HL-60 (cell line): ENCODE data around the gene TPX2.

Source experiments
- DNase-seq, 2 experiments: peaks; one replicate each; pipeline ENCODE4 v3.0.0-alpha.2; 2010 to 2020; ENCODE audit warnings: low read depth in 1 of 2, low spot score in 1 of 2
- H3K27ac ChIP-seq: fragments of 250-450 bp; sonication (Bioruptor Pico); replicated peaks from 2 replicates; pipeline ENCODE4 v1.5.1; 2020; ENCODE audit warnings: mild to moderate bottlenecking, moderate library complexity
- H3K27me3 ChIP-seq: fragments of 250-450 bp; sonication (Bioruptor Pico); 2 replicates; pipeline ENCODE4 v1.5.1; 2021; ENCODE audit warnings: mild to moderate bottlenecking, moderate library complexity; ENCODE audit not compliant: insufficient read depth, poor library complexity, severe bottlenecking
- H3K4me3 ChIP-seq: replicated peaks from 2 replicates; pipeline ENCODE4 v1.5.1; 2011; ENCODE audit warnings: mild to moderate bottlenecking, control low read depth, low read length; ENCODE audit not compliant: insufficient read depth
- GABPA ChIP-seq: IDR thresholded peaks from 2 replicates; pipeline ENCODE4 v1.6.1; 2012; ENCODE audit warnings: low read depth
- POLR2AphosphoS5 ChIP-seq: IDR thresholded peaks from 2 replicates; pipeline ENCODE4 v1.6.1; 2012; ENCODE audit warnings: low read depth
- SPI1 ChIP-seq: IDR thresholded peaks from 2 replicates; pipeline ENCODE4 v1.6.1; 2012; ENCODE audit warnings: low read depth, mild to moderate bottlenecking, borderline replicate concordance
- TF ChIP-seq, protein P1 (sequence below): IDR thresholded peaks from 2 replicates; pipeline ENCODE4 v1.6.1; 2012; ENCODE audit warnings: low read depth; ENCODE audit not compliant: insufficient replicate concordance
- TF ChIP-seq, protein P2 (sequence below): IDR thresholded peaks from one replicate; pipeline ENCODE4 v1.5.1; 2011; ENCODE audit warnings: low read length, control low read depth, inconsistent platforms; ENCODE audit not compliant: insufficient read depth

Gene TPX2

DNA sequence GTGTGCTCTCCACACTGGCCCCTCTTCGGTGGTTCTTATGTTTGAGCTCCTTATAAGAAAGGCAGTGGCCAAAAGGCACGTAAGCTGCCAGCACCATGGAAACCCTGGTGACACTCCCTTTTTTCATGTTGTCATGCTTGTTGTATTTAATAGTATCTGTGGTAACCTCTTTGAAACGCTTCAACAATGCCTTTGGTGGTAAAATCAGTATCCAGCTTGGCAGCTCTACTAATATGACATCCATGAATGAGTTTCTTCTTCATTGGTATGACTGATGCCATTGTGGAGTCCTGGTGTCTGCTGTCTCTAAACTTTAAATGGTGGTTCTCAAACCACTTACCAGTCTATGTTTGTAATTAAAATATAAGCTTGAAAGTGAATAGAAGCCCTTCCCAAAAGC lies 69.4 kb downstream of the TPX2 start:
- H3K4me3 ChIP-seq = no peak overlapping the region
- TF ChIP-seq, protein P1, sequence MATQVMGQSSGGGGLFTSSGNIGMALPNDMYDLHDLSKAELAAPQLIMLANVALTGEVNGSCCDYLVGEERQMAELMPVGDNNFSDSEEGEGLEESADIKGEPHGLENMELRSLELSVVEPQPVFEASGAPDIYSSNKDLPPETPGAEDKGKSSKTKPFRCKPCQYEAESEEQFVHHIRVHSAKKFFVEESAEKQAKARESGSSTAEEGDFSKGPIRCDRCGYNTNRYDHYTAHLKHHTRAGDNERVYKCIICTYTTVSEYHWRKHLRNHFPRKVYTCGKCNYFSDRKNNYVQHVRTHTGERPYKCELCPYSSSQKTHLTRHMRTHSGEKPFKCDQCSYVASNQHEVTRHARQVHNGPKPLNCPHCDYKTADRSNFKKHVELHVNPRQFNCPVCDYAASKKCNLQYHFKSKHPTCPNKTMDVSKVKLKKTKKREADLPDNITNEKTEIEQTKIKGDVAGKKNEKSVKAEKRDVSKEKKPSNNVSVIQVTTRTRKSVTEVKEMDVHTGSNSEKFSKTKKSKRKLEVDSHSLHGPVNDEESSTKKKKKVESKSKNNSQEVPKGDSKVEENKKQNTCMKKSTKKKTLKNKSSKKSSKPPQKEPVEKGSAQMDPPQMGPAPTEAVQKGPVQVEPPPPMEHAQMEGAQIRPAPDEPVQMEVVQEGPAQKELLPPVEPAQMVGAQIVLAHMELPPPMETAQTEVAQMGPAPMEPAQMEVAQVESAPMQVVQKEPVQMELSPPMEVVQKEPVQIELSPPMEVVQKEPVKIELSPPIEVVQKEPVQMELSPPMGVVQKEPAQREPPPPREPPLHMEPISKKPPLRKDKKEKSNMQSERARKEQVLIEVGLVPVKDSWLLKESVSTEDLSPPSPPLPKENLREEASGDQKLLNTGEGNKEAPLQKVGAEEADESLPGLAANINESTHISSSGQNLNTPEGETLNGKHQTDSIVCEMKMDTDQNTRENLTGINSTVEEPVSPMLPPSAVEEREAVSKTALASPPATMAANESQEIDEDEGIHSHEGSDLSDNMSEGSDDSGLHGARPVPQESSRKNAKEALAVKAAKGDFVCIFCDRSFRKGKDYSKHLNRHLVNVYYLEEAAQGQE = no peak
- TF ChIP-seq, protein P2, sequence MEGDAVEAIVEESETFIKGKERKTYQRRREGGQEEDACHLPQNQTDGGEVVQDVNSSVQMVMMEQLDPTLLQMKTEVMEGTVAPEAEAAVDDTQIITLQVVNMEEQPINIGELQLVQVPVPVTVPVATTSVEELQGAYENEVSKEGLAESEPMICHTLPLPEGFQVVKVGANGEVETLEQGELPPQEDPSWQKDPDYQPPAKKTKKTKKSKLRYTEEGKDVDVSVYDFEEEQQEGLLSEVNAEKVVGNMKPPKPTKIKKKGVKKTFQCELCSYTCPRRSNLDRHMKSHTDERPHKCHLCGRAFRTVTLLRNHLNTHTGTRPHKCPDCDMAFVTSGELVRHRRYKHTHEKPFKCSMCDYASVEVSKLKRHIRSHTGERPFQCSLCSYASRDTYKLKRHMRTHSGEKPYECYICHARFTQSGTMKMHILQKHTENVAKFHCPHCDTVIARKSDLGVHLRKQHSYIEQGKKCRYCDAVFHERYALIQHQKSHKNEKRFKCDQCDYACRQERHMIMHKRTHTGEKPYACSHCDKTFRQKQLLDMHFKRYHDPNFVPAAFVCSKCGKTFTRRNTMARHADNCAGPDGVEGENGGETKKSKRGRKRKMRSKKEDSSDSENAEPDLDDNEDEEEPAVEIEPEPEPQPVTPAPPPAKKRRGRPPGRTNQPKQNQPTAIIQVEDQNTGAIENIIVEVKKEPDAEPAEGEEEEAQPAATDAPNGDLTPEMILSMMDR = no peak
- TF ChIP-seq POLR2AphosphoS5 (no peak), GABPA (no peak), SPI1 (no peak)
- no peak for DNase-seq
- H3K27me3 ChIP-seq = no peaks in the 10 kb centered on the region
- no peak overlapping the region for H3K27ac ChIP-seq

DNA sequence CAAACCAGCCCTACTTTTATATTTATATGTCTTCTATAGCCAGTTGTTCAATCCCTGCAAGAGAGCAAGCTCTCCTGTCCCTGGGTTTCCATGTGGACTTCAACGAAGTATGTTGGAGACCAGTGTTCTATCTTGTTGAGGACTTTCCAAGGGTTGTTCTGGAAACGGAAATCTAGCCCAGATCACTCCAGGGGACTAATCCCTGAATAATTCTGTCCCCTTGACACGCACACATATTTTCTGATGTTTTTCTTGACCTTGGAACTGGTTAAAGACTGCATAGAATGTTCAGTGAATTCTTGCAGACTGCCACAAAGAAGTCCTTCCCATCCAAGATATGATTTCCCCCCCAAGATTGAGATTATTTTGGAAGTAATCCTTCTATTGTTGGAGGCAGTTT lies 70.6 kb downstream of the TPX2 start:
- H3K4me3 ChIP-seq = no peak overlapping the region
- no peaks in the 10 kb centered on the region for H3K27me3 ChIP-seq
- TF ChIP-seq GABPA (no peak), POLR2AphosphoS5 (no peak), SPI1 (no peak)
- TF ChIP-seq, protein P2 = no peak
- TF ChIP-seq, protein P1 = no peak
- H3K27ac ChIP-seq = no peak overlapping the region
- DNase-seq = no peak

DNA sequence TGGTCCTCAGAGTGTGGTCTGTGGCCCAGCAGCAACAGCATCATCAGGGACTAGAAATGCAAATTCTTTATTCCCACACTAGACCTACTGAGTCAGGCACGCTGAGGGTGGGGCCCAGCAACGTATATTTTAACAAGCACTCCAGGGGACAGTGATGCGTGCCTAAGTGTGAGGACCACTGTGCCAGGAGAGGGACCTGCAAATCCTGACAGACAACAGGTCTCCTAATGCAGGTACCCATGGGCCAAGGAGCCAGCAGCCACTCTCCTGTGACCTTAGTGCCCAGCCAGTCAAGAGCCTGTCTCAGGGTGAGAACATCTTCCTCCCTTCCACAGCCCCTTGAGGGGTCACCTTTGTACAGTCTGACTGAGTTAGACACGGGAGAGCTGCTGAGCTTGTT lies 72.1 kb downstream of the TPX2 start:
- TF ChIP-seq, protein P2 = no peak
- no peak for TF ChIP-seq SPI1
- TF ChIP-seq, protein P1 = no peak
- TF ChIP-seq GABPA = no peak
- TF ChIP-seq POLR2AphosphoS5 = no peak
- Histone ChIP-seq H3K27me3 (no peaks in the 10 kb centered on the region), H3K27ac (no peak overlapping the region), H3K4me3 (no peak overlapping the region)
- DNase-seq = no peak
